Activated effector memory CD4-positive, alpha-beta T cell treated with Interleukin-2 at 50 U/mL for 16 hours (primary cell): ENCODE measurements around the gene MYO7B.

ENCODE experiments used
- DNase-seq: peaks from one replicate; pipeline ENCODE4 v3.0.0-alpha.2; 2020

Gene MYO7B

GRCh38 chr2:127575941-127576432 is 40.5 kb downstream of the MYO7B start:
- no peak for DNase-seq

- DNase-seq, result no peak
Observed at GRCh38 chr2:127576433-127577207, 41.1 kb downstream of the MYO7B start.

- no peak for DNase-seq
Observed at GRCh38 chr2:127577208-127577475, 41.7 kb downstream of the MYO7B start.

- DNase-seq, result no peak
Observed at GRCh38 chr2:127577503-127577902, 42.0 kb downstream of the MYO7B start.

GRCh38 chr2:127577973-127578372 is 42.5 kb downstream of the MYO7B start:
- DNase-seq, result no peak

GRCh38 chr2:127578411-127578810 is 42.9 kb downstream of the MYO7B start:
- no peak for DNase-seq

GRCh38 chr2:127579231-127579630 is 43.7 kb downstream of the MYO7B start:
- no peak for DNase-seq

- no peak for DNase-seq
Observed at GRCh38 chr2:127580167-127581049, 44.9 kb downstream of the MYO7B start.

- DNase-seq, result no peak
Observed at GRCh38 chr2:127581050-127581345, 45.5 kb downstream of the MYO7B start.

GRCh38 chr2:127581516-127582490 is 46.3 kb downstream of the MYO7B start:
- DNase-seq, result no peak

GRCh38 chr2:127582863-127583861 is 47.7 kb downstream of the MYO7B start:
- DNase-seq, result no peak

- no peak for DNase-seq
Observed at GRCh38 chr2:127584047-127584446, 48.6 kb downstream of the MYO7B start.

- DNase-seq, result no peak
Observed at GRCh38 chr2:127584516-127585033, 49.1 kb downstream of the MYO7B start.

GRCh38 chr2:127585270-127585807 is 49.9 kb downstream of the MYO7B start:
- DNase-seq, result no peak

GRCh38 chr2:127586136-127586535 is 50.7 kb downstream of the MYO7B start:
- no peak for DNase-seq

- no peak for DNase-seq
Observed at GRCh38 chr2:127586746-127587295, 51.3 kb downstream of the MYO7B start.

GRCh38 chr2:127588241-127588640 is 52.8 kb downstream of the MYO7B start:
- no peak for DNase-seq

- DNase-seq, result no peak
Observed at GRCh38 chr2:127589358-127589757, 53.9 kb downstream of the MYO7B start.

GRCh38 chr2:127589841-127590240 is 54.4 kb downstream of the MYO7B start:
- no peak for DNase-seq

- no peak for DNase-seq
Observed at GRCh38 chr2:127590386-127591190, 55.1 kb downstream of the MYO7B start.
